Activated naive CD4-positive, alpha-beta T cell treated with anti-CD3 and anti-CD28 coated beads, Interleukin-2, amount 50 U/mL, for 16 hours (primary cell): ENCODE data around the gene ANGEL2.
"Not testable (repeated sequence)": the region's sequence is repeated elsewhere in the genome, so short reads cannot be mapped to it uniquely, and the experiment has no call there.

Experiments used
- DNase-seq: peaks from one replicate; pipeline ENCODE4 v3.0.0-alpha.2; 2020

ANGEL2 gene

DNA sequence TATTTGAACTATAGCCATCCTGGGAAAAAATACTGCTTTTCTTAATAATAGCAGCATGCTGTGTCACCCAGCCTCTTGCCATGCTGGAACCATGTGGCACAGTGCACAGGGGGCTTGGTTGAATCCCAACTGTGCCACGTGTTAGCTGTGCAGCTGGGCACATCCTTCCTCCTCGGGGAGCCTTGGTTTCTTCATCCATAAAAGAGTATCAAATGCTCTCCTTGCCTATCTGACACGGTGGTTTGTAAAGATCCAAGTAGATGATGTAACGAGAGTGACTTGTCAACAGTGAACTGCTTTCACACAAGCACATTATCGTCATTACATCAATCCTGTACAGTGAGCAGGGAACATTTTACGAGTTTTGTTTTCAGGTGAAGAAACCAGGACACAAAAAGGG, 41.0 kb downstream of the ANGEL2 start:
- no peak for DNase-seq

DNA sequence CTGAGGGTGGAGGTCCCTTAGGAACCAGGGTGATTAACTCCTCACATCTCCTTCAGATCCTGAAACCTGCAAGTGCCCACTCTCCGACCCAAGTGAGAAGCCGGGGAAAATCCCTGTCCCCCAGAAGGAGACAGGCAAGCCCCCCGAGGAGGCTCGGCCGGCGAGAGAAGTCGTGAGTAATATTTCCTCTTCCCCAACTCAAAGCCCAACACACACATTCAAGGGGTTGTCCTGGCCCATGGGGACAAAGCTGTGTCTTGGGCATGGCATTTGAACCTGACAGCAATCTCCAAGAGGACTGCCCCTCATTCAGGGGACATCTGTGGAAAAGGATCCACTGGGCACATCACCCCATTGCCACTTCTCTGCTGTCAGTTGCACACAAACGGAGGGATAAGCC, 41.8 kb downstream of the ANGEL2 start:
- no peak for DNase-seq

DNA sequence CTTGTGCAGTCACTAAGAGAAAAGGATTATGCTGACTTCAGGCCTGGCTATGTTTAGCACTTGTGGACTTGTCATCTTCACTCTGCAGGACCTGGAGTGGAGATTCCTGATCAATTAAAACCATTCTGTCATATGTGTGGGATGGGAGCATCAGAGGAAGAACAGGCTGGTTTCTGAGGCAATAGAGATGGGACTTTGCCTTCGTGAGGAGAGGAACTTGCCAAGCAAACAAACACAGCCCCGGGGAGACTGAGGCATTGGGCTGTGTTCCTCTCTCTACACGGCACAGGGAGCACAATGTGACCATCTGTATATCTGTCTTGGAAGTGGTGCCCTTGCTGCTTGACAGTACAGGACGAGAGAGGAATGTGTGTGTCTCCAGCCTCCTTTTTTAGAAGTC, 42.2 kb downstream of the ANGEL2 start:
- no peak for DNase-seq

DNA sequence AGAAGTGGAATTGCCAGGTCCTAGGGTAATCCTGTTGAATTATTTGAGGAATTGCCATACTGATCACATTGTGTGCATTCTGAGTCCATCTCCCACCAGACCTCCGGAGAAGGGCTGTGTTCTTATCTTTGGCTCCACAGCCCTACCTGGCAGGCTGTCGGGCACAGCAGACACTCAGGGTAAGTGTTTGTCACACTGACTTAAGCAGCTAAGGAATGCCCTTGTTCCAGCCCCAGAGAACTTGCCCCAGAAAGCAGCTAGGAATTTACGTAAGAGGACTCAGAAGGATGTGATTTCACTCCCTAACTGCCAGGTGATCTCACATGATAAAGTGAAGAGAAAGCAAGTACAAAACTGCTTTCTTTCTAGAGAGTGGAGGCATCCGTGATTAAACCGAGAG, 44.4 kb downstream of the ANGEL2 start:
- no peak for DNase-seq

DNA sequence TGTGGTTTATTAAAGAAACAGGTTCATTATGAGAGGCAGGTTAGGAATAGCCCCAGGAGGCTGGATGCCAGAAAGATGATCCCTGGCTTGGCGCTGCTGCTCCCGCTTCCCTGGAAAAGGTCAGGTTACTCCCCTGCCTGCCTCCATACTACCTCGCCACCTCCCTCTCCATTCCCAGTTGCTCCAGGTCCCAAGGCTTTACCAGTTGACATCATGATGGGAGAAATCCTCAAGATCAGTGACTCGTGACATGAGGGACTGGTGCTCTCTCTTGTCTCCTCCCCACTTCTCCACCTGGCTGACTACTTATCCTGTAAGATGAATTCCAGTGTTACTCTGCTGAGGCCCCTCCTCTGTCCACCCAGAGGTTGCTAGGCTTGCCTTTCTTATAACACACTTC, 45.6 kb downstream of the ANGEL2 start:
- DNase-seq = no peak

DNA sequence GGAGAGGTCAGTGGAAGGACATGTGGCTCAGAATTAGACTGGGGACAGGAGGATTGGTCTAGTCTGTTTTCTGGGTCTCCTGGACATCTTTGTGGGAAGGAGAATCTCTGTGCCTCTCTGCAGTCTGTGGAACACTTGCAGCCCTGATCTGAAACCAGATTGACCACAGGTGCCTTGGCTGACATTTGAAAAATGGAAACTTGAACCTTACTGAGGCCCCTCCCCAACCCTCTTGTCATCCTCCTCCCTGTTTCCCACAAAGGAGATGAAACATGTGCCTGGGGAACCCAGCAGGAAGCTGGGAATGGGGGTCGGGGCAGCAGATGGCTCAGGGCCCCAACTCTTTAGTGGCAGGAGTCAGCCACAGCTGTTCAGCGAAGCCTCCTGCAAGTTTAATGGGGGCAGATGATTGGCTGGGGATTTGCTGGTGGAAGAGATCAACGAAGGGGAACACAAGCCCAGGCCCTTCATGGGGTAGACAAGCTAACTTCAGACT, 47.3 kb downstream of the ANGEL2 start:
- DNase-seq = no peak

DNA sequence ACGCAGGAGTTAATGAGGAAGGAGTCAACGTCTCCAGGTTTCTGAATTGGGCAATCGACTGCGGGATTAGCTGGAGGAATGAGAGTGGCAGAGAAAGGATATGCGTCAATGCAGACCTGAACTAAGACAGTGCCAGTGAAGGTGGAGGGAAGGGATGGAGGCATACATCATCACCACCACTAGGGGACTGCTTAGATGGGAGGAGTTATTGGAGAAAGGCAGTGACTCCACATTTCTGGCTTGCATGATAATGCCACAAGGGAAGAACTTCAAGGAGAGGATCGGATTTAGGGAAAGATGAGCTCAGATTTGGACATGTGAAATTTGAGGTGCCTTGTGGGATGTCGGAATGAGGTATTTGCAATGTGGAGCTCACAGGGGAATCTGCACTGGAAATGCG, 47.9 kb downstream of the ANGEL2 start:
- no peak for DNase-seq

DNA sequence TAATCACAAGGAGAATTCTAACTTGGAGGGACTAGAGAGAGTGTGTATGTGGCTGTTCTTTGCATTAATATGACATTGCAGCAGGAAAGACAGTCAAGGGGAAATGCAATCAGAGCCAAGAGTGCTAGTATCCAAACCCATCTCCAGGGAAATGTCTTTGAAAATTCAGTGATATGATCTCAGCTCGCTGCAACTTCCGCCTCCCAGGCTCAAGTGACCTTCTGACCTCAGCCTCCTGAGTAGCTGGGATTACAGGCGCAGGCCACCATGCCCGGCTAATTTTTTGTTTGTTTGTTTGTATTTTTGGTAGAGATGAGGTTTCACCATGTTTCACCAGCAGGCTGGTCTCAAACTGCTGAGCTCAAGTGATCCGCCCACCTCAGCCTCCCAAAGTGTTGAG, 49.1 kb downstream of the ANGEL2 start:
- no peak for DNase-seq

DNA sequence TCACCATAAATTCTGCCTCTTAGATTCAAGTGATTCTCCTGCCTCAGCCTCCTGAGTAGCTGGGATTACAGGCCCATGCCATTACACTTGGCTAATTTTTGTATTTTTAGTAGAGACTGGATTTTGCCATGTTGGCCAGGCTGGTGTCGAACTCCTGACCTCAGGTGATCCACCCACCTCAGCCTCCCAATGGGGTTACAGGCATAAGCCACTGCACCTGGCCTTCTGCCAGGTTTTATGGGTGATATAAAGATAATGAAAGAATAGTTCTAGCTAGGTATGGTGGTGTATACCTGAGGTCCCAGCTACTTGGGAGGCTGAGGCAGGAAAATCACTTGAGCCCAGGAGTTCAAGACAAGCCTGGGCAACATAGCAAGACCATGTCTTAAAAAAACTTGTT, 50.7 kb downstream of the ANGEL2 start:
- not testable (repeated sequence) for DNase-seq

DNA sequence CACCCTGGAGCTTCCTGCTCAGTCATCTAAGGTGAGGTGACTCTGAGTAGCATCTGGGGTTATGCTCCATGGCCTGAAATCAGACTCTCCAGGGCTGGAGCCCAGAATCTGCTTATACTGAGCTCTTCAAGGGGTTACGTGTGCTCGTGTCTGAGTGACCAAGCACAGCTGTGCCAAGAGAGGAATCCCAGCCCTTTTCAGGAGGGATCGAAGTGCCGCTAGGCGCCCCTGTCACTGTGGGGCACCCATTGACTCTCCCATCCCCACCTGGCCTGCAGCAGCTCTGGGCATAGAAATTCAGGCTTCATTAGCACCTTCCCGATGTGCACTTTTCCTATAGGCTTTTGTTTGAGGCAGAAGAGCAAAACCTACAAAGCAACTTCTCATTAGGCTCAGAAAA, 51.6 kb downstream of the ANGEL2 start:
- no peak for DNase-seq

DNA sequence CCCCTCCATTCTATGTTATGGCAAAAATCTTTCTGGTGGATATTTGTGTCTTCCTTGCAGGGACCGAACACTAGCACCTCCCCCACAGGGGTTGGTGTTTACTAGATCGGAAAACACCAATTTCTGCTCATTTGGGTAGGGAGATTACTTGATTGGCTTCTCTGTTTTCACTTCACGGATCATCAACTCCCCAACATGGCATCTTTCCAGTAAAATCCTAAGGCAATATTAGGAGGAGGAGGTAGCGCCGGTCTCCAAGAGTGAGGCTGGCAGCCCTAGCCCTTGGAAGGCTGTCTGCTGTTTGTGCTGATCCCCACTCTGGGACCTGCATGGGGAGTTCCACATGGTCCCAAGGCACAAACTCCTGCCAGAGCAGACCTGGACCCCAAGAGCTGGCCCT, 53.2 kb downstream of the ANGEL2 start:
- no peak for DNase-seq

DNA sequence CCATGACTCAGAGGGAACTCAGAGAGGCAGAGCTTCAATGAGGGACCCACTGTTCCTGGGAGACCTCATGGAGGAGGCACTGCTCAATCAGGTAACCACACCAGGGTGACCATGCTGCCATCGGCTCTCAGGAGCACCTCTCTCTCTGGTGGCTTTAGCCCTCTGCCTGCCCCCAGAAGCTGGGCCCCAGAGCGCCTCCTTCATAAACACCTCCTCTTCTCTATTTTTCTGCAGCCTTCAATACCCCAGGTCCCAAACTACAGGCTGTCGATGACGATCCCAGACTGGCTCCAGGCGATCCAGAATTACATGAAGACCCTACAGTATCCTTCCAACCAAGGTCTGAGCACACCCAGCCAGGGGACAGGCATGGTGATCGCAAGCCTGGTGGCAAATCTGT, 54.7 kb downstream of the ANGEL2 start:
- no peak for DNase-seq

DNA sequence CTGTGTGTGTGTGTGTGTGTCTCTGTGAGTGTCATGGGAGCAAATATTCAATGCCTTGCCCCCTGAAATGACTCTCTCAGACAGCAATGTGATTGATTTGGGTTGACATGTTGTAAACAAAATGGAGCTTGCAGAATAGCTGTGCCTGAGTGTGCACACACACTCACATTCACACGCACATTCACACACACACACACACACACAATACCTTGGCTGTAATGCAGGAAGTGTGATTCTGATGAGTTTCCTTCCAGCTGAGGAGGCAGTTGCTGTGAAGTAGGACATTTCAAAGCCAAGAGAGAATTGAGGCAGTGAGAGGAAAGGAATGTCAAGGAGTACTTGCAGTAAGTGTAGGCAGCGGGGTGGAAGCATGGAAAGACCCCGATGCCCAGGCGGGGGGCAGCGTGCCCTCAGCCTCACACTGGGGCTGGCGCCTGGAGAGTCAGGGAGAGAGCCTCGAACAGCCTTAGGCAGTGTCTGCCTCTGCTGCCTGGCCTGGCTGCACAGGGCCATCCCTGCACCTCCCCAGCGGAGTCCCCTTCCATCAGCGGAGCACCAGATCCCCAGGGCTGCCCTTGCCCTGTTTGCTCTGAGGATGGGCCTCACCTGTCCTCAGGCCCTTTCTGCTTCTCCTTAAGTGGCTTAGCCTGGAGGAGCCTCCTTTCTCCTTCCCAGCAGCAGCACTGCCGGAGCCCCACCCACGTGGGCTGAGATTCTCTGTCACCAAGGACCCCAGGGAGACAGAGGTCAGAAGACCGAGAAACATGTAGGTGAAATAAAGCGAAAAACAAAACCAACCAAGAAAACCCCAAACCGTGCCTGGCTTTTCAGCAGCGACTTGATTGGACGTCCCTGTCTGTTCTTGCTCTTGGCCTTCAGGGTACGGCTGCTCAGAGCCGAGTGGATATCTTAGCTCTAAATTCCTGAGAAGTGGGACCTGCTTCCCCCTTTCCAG, 56.1 kb downstream of the ANGEL2 start:
- DNase-seq = no peak

DNA sequence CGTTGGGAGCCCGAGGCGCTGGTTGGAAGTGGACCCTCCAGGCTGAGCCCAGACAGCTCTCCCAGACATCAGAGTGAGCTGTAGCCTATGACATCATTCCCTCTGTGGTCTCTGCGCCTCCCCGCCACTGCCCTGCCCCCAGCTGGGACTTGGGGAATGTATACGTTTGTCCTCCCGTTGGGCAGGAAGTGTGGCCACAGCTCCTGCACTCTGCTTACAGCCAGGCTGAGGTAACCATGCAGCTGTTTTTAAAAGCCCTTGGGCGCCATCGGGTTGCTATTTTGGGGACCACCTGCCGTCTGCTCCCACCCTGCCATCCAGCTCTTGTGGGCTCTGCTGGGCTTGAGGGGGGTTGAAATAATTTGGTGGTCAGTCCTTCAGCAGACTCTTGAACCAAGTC, 57.5 kb downstream of the ANGEL2 start:
- no peak for DNase-seq

DNA sequence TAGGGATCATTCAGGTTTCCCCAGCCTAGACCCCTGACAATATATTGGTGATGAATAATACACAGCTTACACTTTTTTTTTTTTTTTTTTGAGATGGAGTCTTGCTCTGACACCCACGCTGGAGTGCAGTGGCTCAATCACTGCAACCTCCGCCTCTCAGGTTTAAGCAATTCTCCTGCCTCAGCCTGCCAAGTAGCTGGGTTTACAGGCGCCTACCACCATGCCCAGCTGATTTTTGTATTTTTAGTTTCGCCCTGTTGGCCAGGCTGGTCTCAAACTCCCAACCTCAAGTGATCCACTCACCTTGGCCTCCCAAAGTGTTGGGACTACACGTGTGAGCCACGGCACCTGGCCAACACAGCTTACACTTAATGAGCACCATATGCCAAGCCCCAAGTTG, 58.1 kb downstream of the ANGEL2 start:
- DNase-seq = no peak

DNA sequence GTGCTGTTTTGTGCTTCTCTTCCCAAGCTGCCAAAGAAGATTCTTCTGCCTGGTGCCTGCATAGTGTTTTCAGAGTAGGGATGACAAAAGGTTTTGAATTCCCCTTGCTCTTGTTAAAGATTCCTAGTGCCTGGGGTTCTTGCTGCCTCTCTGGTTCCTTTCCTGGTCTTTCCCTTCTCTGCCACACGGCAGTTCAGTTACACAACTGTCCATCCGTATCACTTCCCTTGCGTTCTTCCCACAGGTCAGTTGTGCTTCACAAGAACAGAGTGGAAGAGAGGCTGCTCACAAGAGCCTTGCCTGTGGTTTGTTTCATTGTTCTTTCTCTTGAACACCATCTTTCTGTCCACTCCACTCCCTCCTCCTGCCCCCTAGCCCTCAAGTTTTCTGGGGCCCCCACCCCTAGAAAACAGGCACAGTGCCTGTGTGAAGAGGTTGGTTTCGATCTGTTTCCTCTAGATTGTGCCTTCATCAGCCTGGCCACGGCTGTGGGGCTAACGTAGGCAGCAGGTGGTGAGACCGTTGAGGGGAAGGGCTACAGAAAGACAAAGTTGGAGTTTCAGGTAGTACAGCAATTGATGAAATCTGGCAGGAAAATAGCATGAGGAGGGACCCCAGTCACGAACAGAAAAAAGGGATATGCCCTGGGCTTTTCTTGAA, 59.6 kb downstream of the ANGEL2 start:
- DNase-seq = no peak

DNA sequence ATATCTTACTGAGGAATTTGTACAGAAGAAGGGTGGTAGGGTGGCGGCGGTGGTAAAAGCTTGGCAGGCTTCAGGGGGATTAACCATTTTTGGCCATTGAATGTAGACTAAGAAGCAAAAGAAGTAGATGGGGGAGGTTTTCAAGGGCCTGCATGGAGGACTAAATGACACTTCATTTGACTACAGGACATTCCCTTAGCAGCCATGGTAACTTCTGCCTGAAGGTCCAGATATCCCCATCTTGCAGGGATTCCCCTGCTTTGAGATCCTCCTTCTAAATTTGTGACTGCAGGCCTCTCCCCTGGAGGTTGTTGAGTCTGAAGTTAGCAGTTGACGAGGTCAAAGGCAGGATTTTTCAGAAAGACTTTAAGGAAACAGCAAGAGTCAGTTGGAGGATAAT, 60.6 kb downstream of the ANGEL2 start:
- DNase-seq = no peak

DNA sequence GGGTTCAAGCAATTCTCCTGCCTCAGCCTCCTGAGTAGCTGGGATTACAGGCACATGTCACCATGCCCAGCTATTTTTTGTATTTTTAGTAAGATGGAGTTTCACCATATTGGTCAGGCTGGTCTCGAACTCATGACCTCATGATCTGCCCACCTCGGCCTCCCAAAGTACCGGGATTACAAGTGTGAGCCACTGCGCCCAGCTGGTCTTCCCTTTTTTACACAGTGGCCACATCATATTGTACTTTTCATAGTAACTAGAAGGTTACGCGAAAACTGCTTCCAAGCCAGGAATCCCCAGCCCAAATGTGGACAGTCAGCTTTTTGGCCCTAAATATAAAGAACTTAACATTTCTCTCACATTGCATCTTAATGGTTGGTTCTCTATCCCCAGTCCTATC, 61.2 kb downstream of the ANGEL2 start:
- no peak for DNase-seq

DNA sequence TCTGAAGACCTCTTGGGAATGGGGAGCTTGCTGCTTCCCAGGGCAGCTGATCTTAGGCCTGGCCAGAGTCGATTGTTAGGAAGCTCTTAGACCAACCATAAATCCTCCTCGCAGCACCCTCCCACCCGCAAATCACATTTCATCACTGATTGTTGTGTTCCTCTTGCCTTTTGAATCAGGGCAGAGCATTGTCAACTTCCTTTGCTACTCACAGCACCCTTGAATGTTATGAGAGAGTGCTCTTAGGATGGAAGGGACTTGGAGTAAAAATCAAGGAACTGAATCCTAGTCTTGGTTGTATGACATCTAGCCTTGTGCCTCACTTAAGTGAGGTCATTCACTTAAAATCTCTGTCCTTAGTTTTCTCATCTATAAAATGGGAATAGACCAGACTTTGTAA, 62.3 kb downstream of the ANGEL2 start:
- no peak for DNase-seq

DNA sequence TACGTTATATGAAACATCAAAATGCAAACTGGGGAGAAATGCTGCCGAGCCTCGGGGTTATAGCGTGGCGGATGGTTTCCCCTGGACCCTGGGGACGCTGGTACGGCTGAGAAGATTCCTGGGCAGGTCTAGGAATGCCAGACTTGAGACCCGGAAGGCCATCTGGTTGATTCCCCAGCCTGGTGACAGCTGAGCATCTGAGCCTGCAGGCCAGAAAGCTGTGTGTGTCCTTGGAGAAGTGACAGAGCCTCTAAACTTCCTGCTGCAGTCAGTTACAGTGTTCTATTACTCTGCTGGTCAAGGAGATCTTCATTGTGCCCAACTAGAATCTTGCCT, 63.1 kb downstream of the ANGEL2 start:
- no peak for DNase-seq

DNA sequence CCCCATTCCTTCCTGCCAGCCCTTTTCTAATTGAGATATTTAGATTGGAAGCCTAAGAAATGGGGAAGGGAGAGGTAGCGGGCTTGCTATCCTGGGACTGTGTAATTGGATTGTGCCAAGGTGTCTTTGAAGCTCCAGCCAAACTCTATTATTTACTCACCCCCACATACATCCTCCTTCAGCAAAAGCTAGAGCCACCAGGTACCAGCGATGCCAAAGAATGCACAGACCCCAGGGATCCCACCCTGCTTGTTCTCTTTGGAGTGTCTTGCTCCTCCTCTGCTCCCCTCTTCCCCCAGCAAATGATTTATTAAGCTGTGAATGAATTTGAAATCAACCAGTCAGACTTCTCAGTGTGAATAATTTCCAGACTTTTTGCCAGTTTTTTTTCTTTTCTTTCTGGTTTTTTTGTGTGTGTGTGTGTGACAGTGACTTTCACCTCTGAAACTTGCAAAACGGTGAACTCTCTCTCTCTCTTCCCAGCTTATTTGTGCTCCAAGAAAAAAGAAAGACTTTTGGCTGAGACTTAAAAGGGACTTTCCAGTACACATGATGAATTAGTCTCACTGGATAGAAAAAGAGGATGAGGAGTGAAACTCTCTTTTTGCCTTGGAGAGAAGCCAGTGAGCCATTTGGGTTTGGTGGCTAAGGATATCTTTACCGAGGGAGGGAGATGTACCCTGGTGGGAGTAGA, 63.6 kb downstream of the ANGEL2 start:
- DNase-seq = no peak

DNA sequence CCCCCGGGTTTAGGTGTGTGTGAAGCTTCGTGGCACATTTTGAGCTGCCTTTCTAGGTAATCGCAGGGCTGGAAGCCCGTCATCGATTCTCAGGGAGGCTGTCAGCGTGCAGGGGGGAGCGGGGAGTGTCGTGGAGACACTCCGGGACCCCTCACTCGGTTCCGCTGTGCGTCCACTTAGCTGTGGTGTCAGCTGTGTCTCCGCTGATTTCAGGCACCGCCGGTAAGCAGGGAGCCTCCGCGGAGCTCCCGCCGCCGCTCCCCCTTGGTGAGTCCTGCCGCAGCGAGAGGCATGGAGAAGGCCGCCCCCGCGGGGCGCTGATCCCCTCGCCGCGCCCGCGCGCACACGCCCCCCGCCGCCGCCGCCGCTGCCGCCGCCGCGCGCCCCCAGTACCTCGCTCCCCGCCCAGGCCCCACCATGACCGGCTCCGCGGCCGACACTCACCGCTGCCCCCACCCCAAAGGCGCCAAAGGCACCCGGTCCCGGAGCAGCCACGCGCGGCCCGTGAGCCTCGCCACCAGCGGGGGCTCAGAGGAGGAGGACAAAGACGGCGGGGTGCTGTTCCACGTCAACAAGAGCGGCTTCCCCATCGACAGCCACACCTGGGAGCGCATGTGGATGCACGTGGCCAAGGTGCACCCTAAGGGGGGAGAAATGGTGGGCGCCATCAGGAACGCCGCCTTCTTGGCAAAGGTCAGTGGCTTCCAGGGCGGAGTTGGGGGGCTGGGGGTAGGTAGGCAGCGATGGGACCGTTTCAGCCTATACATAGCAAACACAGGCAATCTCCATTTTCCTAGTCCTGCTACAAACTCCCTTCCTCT, 64.3 kb downstream of the ANGEL2 start:
- DNase-seq = no peak
